NCI-H524 (cell line): ENCODE results near the gene APOL2.
"Not testable (repeated sequence)": the region's sequence is repeated elsewhere in the genome, so short reads cannot be mapped to it uniquely, and the experiment has no call there.

ENCODE experiments used
- DNase-seq, 2 experiments: peaks; one replicate each; lab custom pipeline; 2025; lab: John Stamatoyannopoulos, UW

APOL2 gene

GRCh38 chr22:36239401-36240171 lies at the start of gene APOL2:
APOL2 (minus strand) TSS chr22:36239527; CDS start chr22:36233162, 6,365 bp downstream.
- peak; percentile 64 to 87 for DNase-seq

- no peak for DNase-seq
Measured at GRCh38 chr22:36288571-36289405, 49.5 kb upstream of the APOL2 start.

GRCh38 chr22:36287881-36288515 lies 48.7 kb upstream of the APOL2 start:
- DNase-seq = no peak

GRCh38 chr22:36286096-36286957 lies 47.0 kb upstream of the APOL2 start:
- peak; percentile 69 to 83 for DNase-seq

GRCh38 chr22:36285545-36285944 lies 46.2 kb upstream of the APOL2 start:
- DNase-seq = no peak

- DNase-seq = no peak
Measured at GRCh38 chr22:36285017-36285416, 45.7 kb upstream of the APOL2 start.

GRCh38 chr22:36284171-36284571 lies 44.8 kb upstream of the APOL2 start:
- DNase-seq = no peak

GRCh38 chr22:36282328-36282831 lies 43.1 kb upstream of the APOL2 start:
- DNase-seq = no peak

- DNase-seq = no peak
Measured at GRCh38 chr22:36281781-36282327, 42.5 kb upstream of the APOL2 start.

GRCh38 chr22:36280379-36280778 lies 41.1 kb upstream of the APOL2 start:
- no peak for DNase-seq

- no peak for DNase-seq
Measured at GRCh38 chr22:36279219-36279666, 39.9 kb upstream of the APOL2 start.

GRCh38 chr22:36277482-36278291 lies 38.4 kb upstream of the APOL2 start:
- DNase-seq = peak; percentile 24 to 44

GRCh38 chr22:36274531-36274930 lies 35.2 kb upstream of the APOL2 start:
- DNase-seq = no peak

GRCh38 chr22:36271951-36272350 lies 32.6 kb upstream of the APOL2 start:
- not testable (repeated sequence) for DNase-seq

- not testable (repeated sequence) for DNase-seq
Measured at GRCh38 chr22:36271231-36271630, 31.9 kb upstream of the APOL2 start.

- DNase-seq = no peak
Measured at GRCh38 chr22:36267896-36268485, 28.7 kb upstream of the APOL2 start.

- DNase-seq = no peak
Measured at GRCh38 chr22:36267058-36267457, 27.7 kb upstream of the APOL2 start.

GRCh38 chr22:36263886-36264664 lies 24.7 kb upstream of the APOL2 start:
- not testable (repeated sequence) for DNase-seq

GRCh38 chr22:36263216-36263673 lies 23.9 kb upstream of the APOL2 start:
- not testable (repeated sequence) for DNase-seq
